Right lobe of liver (tissue), 6 donors: Measurements from ENCODE around the gene EOLA2. TPM values are rescaled to one million over a fixed set of nuclear protein-coding genes. Genes with fewer than 3 reads are reported as not detected.
"Not testable (repeated sequence)": the region's sequence is repeated elsewhere in the genome, so short reads cannot be mapped to it uniquely, and the experiment has no call there.

Experiments
- ATAC-seq, 4 donors: fragments of 200-7000 bp; cut with Tn5 transposase; one replicate each; pipeline ENCODE4 v1.9.1; 2020; ENCODE audit warnings: mild to moderate bottlenecking in 4 of 4, moderate library complexity in 4 of 4
- DNase-seq, 3 donors: peaks; one replicate each; pipeline ENCODE4 v3.0.0-alpha.2; 2020
- H3K27ac ChIP-seq, 3 donors: fragments of 200-600 bp; one replicate each; pipeline ENCODE4 v1.8.0; 2022
- H3K27me3 ChIP-seq, 2 donors: fragments of 200-600 bp; one replicate each; pipeline ENCODE4 v1.8.0; 2022
- H3K36me3 ChIP-seq, 4 donors: fragments of 200-600 bp; sonication (generic) in 1 of 4; one replicate each; pipeline versions ENCODE4 v1.5.1 to v1.8.0; 2017 to 2022; ENCODE audit warnings: control low read depth in 1 of 4
- H3K4me1 ChIP-seq, 4 donors: fragments of 200-600 bp; sonication (generic) in 1 of 4; one replicate each; pipeline versions ENCODE4 v1.5.1 to v1.8.0; 2017 to 2022; ENCODE audit warnings: control low read depth in 1 of 4
- H3K4me3 ChIP-seq, 3 donors: fragments of 200-600 bp; one replicate each; pipeline ENCODE4 v1.8.0; 2022
- H3K9me3 ChIP-seq, 4 donors: fragments of 200-600 bp; sonication (generic) in 1 of 4; one replicate each; pipeline versions ENCODE4 v1.5.1 to v1.8.0; 2017 to 2022; ENCODE audit warnings: control low read depth in 1 of 4
- CTCF ChIP-seq, 4 donors: fragments of 200-600 bp in 3 of 4; fragments of 450-650 bp in 1 of 4; IDR thresholded peaks; one replicate each; pipeline versions ENCODE4 v1.5.1 to v1.8.0; 2016 to 2022; ENCODE audit warnings: antibody characterized with exemption in 4 of 4, mild to moderate bottlenecking in 2 of 4
- POLR2A ChIP-seq: fragments of 450-650 bp; IDR thresholded peaks from one replicate; pipeline ENCODE4 v1.6.1; 2017; ENCODE audit warnings: antibody characterized with exemption, mild to moderate bottlenecking
- WGBS: methylation state at CpG from one replicate; pipeline ENCODE4 v1.1.6; 2018; ENCODE audit warnings: low coverage, low lambda C conversion rate; ENCODE audit not compliant: insufficient coverage; ENCODE audit errors: missing lambda C conversion rate; 5-methylcytosine and 5-hydroxymethylcytosine counted together
- intact Hi-C, 2 donors: fragments of 100-400 bp; cut with DNase I; formaldehyde crosslinking; loops; one replicate each; pipeline versions ENCODE4 v1.11.2 to v1.14.1; 2022
- total RNA-seq, 6 experiments: library from RNA; depleted of rRNA in 2 of 6; stranded (reverse); fragments of >200 nt in 2 of 6; fragmentation: NEBNext Ultra II Directional in 3 of 6; extraction: Animal tissue kit (Norgen Biotek cat#: 25700) in 3 of 6; gene quantifications; one replicate each; pipeline versions ENCODE4 v1.1.0 to v1.2.4, GENCODE V29; 2016 to 2023
- donor health status: DM: no; HTN: yes; CAD: no.
- donor health status: DM: no; HTN: no; CAD: no.
- donor health status: DM: no; HTN: no; CAD: no.
- donor health status: DM: no; HTN: yes; CAD: no.
- donor health status: DM: no; HTN: yes; CAD: no.

The EOLA2 gene
- total RNA-seq, 6 experiments from 2014 or later, result 13.8 to 26.9 (median 16.7) TPM

DNA sequence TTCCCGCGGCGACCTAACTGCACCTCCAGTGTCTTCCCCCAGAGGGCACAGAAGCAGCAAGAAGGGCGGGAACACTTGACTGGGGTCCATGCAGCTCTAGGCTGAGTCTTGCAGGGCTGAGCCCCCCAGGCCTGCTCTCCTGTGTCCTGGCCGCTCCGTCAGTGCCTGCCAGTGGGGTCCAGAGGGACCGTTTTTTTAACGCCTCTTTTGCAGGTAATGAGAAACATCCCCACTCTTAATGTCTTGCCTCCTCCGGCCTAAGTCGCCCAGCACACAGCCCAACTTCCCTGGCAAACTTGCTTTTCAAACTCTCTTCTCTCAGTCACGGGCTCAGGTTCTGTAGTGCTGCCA, 2.4 kb upstream of the EOLA2 start:
- H3K27ac ChIP-seq, H3K4me1 ChIP-seq, intact Hi-C loops, H3K27me3 ChIP-seq, H3K36me3 ChIP-seq, H3K4me3 ChIP-seq, DNase-seq, ATAC-seq, H3K9me3 ChIP-seq: not testable (repeated sequence)
- 36% methylated on average over 7 of the region's 11 CpGs for WGBS
- TF ChIP-seq CTCF (IDR thresholded peaks at IDR 0.05), result peak; percentile 34 to 44 (median 40)

DNA sequence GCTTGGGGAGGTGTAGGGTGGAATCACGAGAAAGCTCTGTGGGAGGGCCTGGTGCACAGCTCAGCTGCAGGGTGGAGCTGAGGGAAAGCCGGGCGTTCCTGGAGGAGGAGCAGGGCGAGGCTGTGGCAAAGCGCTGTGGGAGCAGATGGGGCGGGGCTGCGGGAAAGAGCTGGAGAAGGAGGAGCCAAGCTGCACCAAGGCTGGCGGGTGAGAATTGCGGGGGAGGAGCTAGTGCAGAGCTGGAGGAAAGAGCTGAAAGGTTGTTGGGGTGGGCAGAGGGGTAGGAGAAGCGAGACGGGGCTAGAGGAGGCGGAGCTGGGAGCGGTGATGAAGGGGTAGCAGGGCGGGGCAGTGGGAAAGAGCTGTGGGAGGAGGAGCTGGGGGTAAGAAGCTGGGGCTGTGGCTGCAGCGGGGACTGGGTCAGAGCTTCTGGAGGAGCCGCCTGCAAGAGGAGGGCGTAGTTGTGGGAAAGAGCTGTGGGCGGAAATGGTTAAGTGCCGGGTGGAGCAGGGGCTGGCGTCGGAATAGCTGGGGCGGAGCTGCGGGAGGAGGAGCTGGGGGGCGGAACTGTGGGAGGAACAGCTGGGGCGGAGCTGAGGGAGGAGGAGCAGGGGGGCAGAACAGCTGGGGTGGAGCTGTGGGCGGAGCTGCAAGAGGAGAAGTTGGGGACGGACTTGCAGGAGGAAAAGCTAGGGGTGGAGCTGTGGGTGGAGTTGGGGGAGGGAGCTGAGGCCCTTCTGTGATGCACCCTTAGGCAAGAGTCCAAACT, 1.8 kb upstream of the EOLA2 start:
- H3K27me3 ChIP-seq, result no peaks in the 10 kb centered on the region
- intact Hi-C loops, result no loop called here
- H3K9me3 ChIP-seq, result no peaks in the 10 kb centered on the region
- H3K36me3 ChIP-seq, result no peaks in the 10 kb centered on the region
- peak overlapping the region; percentile 58 to 73 (median 63) for H3K27ac ChIP-seq
- no peaks in the 10 kb centered on the region for H3K4me1 ChIP-seq
- TF ChIP-seq POLR2A (peak; percentile 70), CTCF (IDR thresholded peaks at IDR 0.05) (no peak)
- peak overlapping the region; percentile 38 to 53 (median 52) for H3K4me3 ChIP-seq
- WGBS, result 28% methylated on average over 27 of the region's 27 CpGs
- ATAC-seq (peak; percentile 64 to 75 (median 68)), DNase-seq (peak; percentile 94 to 97 (median 96))

DNA sequence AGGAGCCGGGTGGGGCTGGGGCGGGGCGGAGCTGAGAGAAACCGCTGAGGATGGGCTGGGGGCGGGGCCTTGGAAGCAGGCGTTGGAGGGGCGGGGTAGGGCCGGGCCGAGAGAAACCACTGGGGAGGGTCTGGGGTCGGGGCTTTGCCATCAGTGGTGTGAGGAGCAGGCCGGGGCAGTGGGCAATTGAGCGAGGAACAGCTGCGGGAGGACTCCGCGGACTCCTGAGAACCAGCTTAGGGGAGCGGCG, 1.3 kb upstream of the EOLA2 start:
- Histone ChIP-seq H3K9me3 (no peaks in the 10 kb centered on the region), H3K4me1 (no peaks in the 10 kb centered on the region), H3K4me3 (peak overlapping the region; percentile 38 to 53 (median 52)), H3K27ac (peak overlapping the region in 2 of 3 donors; percentile 63 to 73), H3K27me3 (no peaks in the 10 kb centered on the region), H3K36me3 (no peaks in the 10 kb centered on the region)
- TF ChIP-seq POLR2A (no peak), CTCF (IDR thresholded peaks at IDR 0.05) (no peak)
- no peak for DNase-seq
- WGBS, result 25% methylated on average over 13 of the region's 17 CpGs
- intact Hi-C loops, result no loop called here
- ATAC-seq, result peak in 2 of 4 donors; percentile 43 to 61

DNA sequence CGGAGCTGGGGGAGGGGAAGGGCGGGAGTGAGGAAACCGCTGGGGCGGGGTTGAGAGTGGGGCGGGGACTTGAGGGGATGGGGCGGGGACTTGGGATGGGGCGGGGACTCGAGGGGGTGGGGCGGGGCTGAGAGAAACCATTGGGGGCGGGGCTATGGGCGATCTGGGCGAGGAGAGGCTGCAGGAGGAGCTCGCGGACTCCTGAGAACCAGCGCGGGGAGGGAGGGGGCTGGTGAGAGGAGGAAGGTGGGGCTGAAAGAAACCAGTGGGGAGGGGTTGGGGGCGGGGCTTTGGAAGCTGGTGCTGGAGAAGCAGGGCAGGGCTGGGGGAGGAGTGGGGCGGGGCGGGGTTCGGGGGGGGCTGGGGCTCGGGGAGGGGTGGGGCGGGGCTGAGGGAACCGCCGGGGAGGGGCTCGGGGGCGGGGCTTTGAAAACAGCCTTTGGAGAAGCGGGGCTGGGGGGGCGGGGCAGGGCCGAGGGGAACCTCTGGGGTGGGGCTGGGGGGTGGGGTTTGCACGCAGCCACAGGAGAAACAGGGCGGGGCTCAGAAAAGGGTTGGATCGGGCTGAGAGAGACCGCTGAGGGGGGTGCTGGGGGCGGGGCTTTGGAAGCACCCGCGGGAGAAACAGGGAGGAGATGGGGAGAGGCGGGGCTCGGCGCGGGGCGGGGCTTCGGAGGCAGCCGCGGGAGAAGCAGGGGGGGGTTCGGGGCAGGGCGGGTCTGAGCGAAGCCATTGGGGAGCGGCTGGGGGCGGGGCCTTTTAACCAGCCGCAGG, 777 bp upstream of the EOLA2 start:
- TF ChIP-seq CTCF (IDR thresholded peaks at IDR 0.05) (no peak), POLR2A (no peak)
- DNase-seq (peak; percentile 95 to 98 (median 96)), ATAC-seq (peak; percentile 51 to 68 (median 62))
- H3K9me3 ChIP-seq, result no peaks in the 10 kb centered on the region
- H3K36me3 ChIP-seq, result no peaks in the 10 kb centered on the region
- peak overlapping the region in 2 of 3 donors; percentile 76 to 88 for H3K27ac ChIP-seq
- intact Hi-C loops, result no loop called here
- no peaks in the 10 kb centered on the region for H3K27me3 ChIP-seq
- WGBS, result 32% methylated on average over 42 of the region's 50 CpGs
- H3K4me1 ChIP-seq, result no peaks in the 10 kb centered on the region
- H3K4me3 ChIP-seq, result peak overlapping the region in 1 of 3 donors; percentile 71
